22Rv1 (cell line): ENCODE measurements around the gene RAB3A.
"Not testable (repeated sequence)": the region's sequence is repeated elsewhere in the genome, so short reads cannot be mapped to it uniquely, and the experiment has no call there.

Experiments used
- H3K27ac ChIP-seq: fragments of 450-650 bp; 2 replicates; pipeline ENCODE4 v1.5.1; 2017
- CTCF ChIP-seq: fragments of 450-650 bp; IDR thresholded peaks from 2 replicates; pipeline ENCODE4 v1.5.1; 2017; ENCODE audit warnings: mild to moderate bottlenecking
- ZFX ChIP-seq: fragments of 450-650 bp; IDR thresholded peaks from 2 replicates; pipeline ENCODE4 v1.6.1; 2017; ENCODE audit warnings: antibody characterized with exemption, borderline replicate concordance

The RAB3A gene

GRCh38 chr19:18216789-18217188 is 12.9 kb upstream of the RAB3A start:
- TF ChIP-seq ZFX (no peak), CTCF (no peak)
- no peak overlapping the region for H3K27ac ChIP-seq

GRCh38 chr19:18214779-18215433 is 11.1 kb upstream of the RAB3A start:
- H3K27ac ChIP-seq, result no peak overlapping the region
- TF ChIP-seq ZFX (no peak), CTCF (no peak)

- H3K27ac ChIP-seq, result no peak overlapping the region
- no peak for TF ChIP-seq ZFX
- TF ChIP-seq CTCF, result no peak
These were observed 7.8 kb upstream of the RAB3A start for GRCh38 chr19:18211683-18212082.

- not testable (repeated sequence) for H3K27ac ChIP-seq
These were observed 6.1 kb upstream of the RAB3A start for GRCh38 chr19:18209912-18210311.

GRCh38 chr19:18208098-18208951 is 4.5 kb upstream of the RAB3A start:
- TF ChIP-seq CTCF (peak; percentile 79), ZFX (no peak)
- H3K27ac ChIP-seq, result no peak overlapping the region

- no peak overlapping the region for H3K27ac ChIP-seq
- TF ChIP-seq ZFX (no peak), CTCF (no peak)
These were observed 2.2 kb upstream of the RAB3A start for GRCh38 chr19:18206018-18206417.

GRCh38 chr19:18205200-18205892 is 1.5 kb upstream of the RAB3A start:
- H3K27ac ChIP-seq, result peak overlapping the region; percentile 49; the same call in 1 of the 2 replicates
- TF ChIP-seq CTCF (no peak), ZFX (no peak)
